ENCODE data around the gene ARHGAP42.

Gene ARHGAP42

DNA sequence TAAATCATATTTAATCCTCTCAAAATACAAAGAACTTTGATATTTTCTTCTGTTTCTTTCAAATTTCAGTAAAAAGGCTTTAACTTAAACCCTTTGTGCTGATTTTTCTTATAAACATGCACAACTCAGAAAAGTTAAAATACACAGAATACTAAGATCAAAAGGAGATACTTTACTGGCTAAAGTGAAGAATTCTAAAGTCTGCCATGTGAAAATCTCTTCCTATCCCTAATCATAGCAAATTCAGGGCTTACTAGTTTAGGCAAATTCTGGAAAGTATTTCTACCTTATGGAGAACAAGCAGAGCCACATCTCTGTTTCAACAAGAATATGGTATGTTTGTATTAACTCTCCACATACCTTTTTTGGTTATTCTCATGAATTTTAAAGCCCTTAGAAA lies 345.9 kb downstream of the ARHGAP42 start:
- Histone ChIP-seq H3K27ac (replicated peaks) (no peak overlapping the region), H3K27me3 (ENCODE audit: insufficient read depth, poor library complexity, severe bottlenecking) (no peaks in the 10 kb centered on the region), H3K4me3 (replicated peaks; ENCODE audit: insufficient read depth, low read length) (no peak overlapping the region)
- no peak for TF ChIP-seq POLR2AphosphoS5 (IDR thresholded peaks at IDR 0.05; ENCODE audit: low read depth)
- DNase-seq (ENCODE audit: low read depth in 1 of 2, low spot score in 1 of 2): no peak

DNA sequence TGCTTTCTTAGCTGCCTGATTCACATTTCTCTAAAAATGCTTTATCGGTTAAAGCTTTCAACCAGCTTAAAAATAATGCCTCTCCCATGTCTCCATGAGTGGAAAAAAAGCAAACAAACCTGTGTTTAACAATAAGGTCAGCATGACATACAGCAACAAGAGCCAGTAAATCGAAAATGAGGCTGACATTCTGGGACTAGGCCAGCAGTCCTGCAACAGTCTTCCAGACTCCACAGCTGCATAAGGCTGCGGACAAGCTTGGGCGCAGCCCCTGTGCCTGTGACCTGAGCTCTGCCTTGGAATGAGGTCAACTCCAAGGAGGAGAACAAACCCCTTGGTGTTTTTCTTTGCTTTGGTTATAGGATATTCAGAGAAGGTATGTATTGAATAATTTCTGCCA lies 347.0 kb downstream of the ARHGAP42 start:
- no peak for DNase-seq (ENCODE audit: low read depth in 1 of 2, low spot score in 1 of 2)
- Histone ChIP-seq H3K27me3 (ENCODE audit: insufficient read depth, poor library complexity, severe bottlenecking) (no peaks in the 10 kb centered on the region), H3K4me3 (replicated peaks; ENCODE audit: insufficient read depth, low read length) (no peak overlapping the region), H3K27ac (replicated peaks) (no peak overlapping the region)
- TF ChIP-seq GABPA (IDR thresholded peaks at IDR 0.05; ENCODE audit: low read depth) (no peak), SPI1 (IDR thresholded peaks at IDR 0.05; ENCODE audit: borderline replicate concordance, low read depth) (no peak), POLR2AphosphoS5 (IDR thresholded peaks at IDR 0.05; ENCODE audit: low read depth) (no peak)
- TF ChIP-seq, protein P1, sequence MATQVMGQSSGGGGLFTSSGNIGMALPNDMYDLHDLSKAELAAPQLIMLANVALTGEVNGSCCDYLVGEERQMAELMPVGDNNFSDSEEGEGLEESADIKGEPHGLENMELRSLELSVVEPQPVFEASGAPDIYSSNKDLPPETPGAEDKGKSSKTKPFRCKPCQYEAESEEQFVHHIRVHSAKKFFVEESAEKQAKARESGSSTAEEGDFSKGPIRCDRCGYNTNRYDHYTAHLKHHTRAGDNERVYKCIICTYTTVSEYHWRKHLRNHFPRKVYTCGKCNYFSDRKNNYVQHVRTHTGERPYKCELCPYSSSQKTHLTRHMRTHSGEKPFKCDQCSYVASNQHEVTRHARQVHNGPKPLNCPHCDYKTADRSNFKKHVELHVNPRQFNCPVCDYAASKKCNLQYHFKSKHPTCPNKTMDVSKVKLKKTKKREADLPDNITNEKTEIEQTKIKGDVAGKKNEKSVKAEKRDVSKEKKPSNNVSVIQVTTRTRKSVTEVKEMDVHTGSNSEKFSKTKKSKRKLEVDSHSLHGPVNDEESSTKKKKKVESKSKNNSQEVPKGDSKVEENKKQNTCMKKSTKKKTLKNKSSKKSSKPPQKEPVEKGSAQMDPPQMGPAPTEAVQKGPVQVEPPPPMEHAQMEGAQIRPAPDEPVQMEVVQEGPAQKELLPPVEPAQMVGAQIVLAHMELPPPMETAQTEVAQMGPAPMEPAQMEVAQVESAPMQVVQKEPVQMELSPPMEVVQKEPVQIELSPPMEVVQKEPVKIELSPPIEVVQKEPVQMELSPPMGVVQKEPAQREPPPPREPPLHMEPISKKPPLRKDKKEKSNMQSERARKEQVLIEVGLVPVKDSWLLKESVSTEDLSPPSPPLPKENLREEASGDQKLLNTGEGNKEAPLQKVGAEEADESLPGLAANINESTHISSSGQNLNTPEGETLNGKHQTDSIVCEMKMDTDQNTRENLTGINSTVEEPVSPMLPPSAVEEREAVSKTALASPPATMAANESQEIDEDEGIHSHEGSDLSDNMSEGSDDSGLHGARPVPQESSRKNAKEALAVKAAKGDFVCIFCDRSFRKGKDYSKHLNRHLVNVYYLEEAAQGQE (IDR thresholded peaks at IDR 0.05; ENCODE audit: insufficient replicate concordance, low read depth): no peak
- TF ChIP-seq, protein P2, sequence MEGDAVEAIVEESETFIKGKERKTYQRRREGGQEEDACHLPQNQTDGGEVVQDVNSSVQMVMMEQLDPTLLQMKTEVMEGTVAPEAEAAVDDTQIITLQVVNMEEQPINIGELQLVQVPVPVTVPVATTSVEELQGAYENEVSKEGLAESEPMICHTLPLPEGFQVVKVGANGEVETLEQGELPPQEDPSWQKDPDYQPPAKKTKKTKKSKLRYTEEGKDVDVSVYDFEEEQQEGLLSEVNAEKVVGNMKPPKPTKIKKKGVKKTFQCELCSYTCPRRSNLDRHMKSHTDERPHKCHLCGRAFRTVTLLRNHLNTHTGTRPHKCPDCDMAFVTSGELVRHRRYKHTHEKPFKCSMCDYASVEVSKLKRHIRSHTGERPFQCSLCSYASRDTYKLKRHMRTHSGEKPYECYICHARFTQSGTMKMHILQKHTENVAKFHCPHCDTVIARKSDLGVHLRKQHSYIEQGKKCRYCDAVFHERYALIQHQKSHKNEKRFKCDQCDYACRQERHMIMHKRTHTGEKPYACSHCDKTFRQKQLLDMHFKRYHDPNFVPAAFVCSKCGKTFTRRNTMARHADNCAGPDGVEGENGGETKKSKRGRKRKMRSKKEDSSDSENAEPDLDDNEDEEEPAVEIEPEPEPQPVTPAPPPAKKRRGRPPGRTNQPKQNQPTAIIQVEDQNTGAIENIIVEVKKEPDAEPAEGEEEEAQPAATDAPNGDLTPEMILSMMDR (IDR thresholded peaks at IDR 0.05; ENCODE audit: insufficient read depth, low read length): no peak

DNA sequence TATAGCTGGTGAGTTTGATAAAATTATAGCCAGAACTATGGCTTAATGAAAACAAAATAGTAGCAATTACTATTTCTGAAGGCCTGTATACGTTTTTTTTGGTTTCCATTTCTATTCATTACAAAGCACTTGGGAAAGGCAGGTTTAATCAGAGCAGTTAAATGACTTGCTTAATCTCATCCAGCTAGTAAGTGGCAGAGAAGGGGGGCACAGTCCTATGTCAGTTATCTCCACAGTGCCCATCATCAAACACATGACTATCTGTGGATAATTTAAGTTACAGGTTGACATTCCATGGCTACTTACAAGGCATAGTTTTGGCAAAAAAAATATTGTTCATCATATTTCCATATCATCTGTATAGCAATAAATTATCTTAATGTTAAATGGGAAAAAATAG lies 348.8 kb downstream of the ARHGAP42 start:
- H3K27me3 ChIP-seq (ENCODE audit: insufficient read depth, poor library complexity, severe bottlenecking): no peaks in the 10 kb centered on the region
- H3K4me3 ChIP-seq (replicated peaks; ENCODE audit: insufficient read depth, low read length): no peak overlapping the region
- no peak for DNase-seq (ENCODE audit: low read depth in 1 of 2, low spot score in 1 of 2)
- H3K27ac ChIP-seq (replicated peaks): no peak overlapping the region
- no peak for TF ChIP-seq POLR2AphosphoS5 (IDR thresholded peaks at IDR 0.05; ENCODE audit: low read depth)
- TF ChIP-seq, protein P2 (IDR thresholded peaks at IDR 0.05; ENCODE audit: insufficient read depth, low read length): no peak
- TF ChIP-seq, protein P1 (IDR thresholded peaks at IDR 0.05; ENCODE audit: insufficient replicate concordance, low read depth): no peak
- no peak for TF ChIP-seq SPI1 (IDR thresholded peaks at IDR 0.05; ENCODE audit: borderline replicate concordance, low read depth)
- TF ChIP-seq GABPA (IDR thresholded peaks at IDR 0.05; ENCODE audit: low read depth): no peak

Data from HL-60 (cell line).